Kidney (tissue), 22 donors: ENCODE data around the gene NCSTN. TPM values are rescaled to one million over a fixed set of nuclear protein-coding genes. Genes with fewer than 3 reads are reported as not detected.

Experiments
- DNase-seq, 5 donors: peaks; one replicate each; pipeline ENCODE4 v3.0.0-alpha.2; 2013 to 2020
- FAIRE-seq: peaks from 2 replicates; lab custom pipeline; 2012; peaks lifted over from hg19 to GRCh38; lab: Jason Lieb, UNC
- H3K27ac ChIP-seq, 2 donors: one replicate each; pipeline ENCODE4 v1.7.0; 2013; ENCODE audit warnings: low read depth in 2 of 2, low read length in 2 of 2, inconsistent platforms in 1 of 2
- H3K27me3 ChIP-seq: one replicate; pipeline ENCODE4 v1.7.1; 2013; ENCODE audit warnings: low read length, inconsistent platforms; ENCODE audit not compliant: control insufficient read depth, insufficient read depth
- H3K36me3 ChIP-seq, 3 donors: one replicate each; pipeline versions ENCODE4 v1.7.0 to v1.7.1; 2013; ENCODE audit warnings: low read length in 3 of 3, control low read depth in 1 of 3, inconsistent platforms in 1 of 3; ENCODE audit not compliant: insufficient read depth in 3 of 3, control insufficient read depth in 2 of 3
- H3K4me1 ChIP-seq, 3 donors: one replicate each; pipeline versions ENCODE4 v1.7.0 to v1.7.1; 2013; ENCODE audit warnings: low read length in 3 of 3, inconsistent platforms in 1 of 3, low read depth in 1 of 3; ENCODE audit not compliant: control insufficient read depth in 2 of 3, insufficient read depth in 2 of 3
- H3K4me3 ChIP-seq, 3 donors: one replicate each; pipeline versions ENCODE4 v1.7.0 to v1.8.1; 2013; ENCODE audit warnings: low read length in 3 of 3, control low read depth in 1 of 3, inconsistent platforms in 1 of 3
- H3K9ac ChIP-seq, 3 donors: one replicate each; pipeline versions ENCODE4 v1.7.0 to v1.7.1; 2013; ENCODE audit warnings: low read length in 3 of 3, control low read depth in 1 of 3, inconsistent platforms in 1 of 3
- H3K9me3 ChIP-seq, 3 donors: one replicate each; pipeline versions ENCODE4 v1.7.0 to v1.7.1; 2013; ENCODE audit warnings: low read length in 3 of 3, control low read depth in 1 of 3, inconsistent platforms in 1 of 3; ENCODE audit not compliant: control insufficient read depth in 2 of 3, insufficient read depth in 1 of 3
- CTCF ChIP-seq: IDR thresholded peaks from 3 replicates; pipeline ENCODE4 v1.5.1; 2012; ENCODE audit warnings: mild to moderate bottlenecking, moderate library complexity, borderline replicate concordance; ENCODE audit not compliant: insufficient read depth; ENCODE audit errors: extremely low read depth
- intact Hi-C: fragments of 100-400 bp; cut with DNase I; formaldehyde crosslinking; loops from one replicate; pipeline ENCODE4 v1.11.1; 2022
- long read RNA-seq, 10 donors: library from polyadenylated mRNA in 1 of 10; unstranded in 1 of 10; transcript quantifications; one replicate each; pipeline ENCODE4 v2.0.0 and lab custom pipeline, GENCODE V29; 2021 to 2026
- polyA plus RNA-seq: library from polyadenylated mRNA; stranded (reverse); fragments of 350-450 nt; fragmentation: Illumina TruSeq; extraction: RNeasy Lipid Tissue Mini Kit (QIAGEN cat#74804); gene quantifications from one replicate; pipeline ENCODE4 v1.2.3, GENCODE V29; 2014; ENCODE audit warnings: low read depth, low replicate concordance; ENCODE audit not compliant: insufficient read depth
- total RNA-seq: library from RNA; stranded (reverse); fragmentation: NEBNext Ultra II Directional; extraction: Animal tissue kit (Norgen Biotek cat#: 25700); gene quantifications from one replicate; pipeline ENCODE4 v1.2.1, GENCODE V29; 2021
- donor health status: control.
- donor health status: control.
- donor health status: control.
- donor health status: control.
- donor health status: control.
- donor health status: DM: yes; HTN: yes; CAD: no.
- donor health status: Normal renal cell carcinoma (clear cell type).

NCSTN gene
- 109 TPM for total RNA-seq
- polyA plus RNA-seq: 73.9 TPM
- long read RNA-seq, donor 1, transcript NCSTN-201 (17 exons, 2,936 nt): major isoform, 8 of 62 reads
- long read RNA-seq, donor 1, transcript NCSTN-212 (2 exons, 856 nt): minor isoform, 6 of 62 reads
- long read RNA-seq, donor 1, partial matches to known transcripts: 47 of 62 reads
- long read RNA-seq, donor 1, other reads (novel, unspliced or antisense): 0 of 62 reads
- long read RNA-seq, donor 2, transcript NCSTN-201 (17 exons, 2,936 nt): major isoform, 9 of 61 reads
- long read RNA-seq, donor 2, partial matches to known transcripts: 51 of 61 reads
- long read RNA-seq, donor 2, other reads (novel, unspliced or antisense): 0 of 61 reads
- long read RNA-seq, donor 3, transcript NCSTN-201 (17 exons, 2,936 nt): major isoform, 23 of 79 reads
- long read RNA-seq, donor 3, partial matches to known transcripts: 55 of 79 reads
- long read RNA-seq, donor 3, other reads (novel, unspliced or antisense): 0 of 79 reads
- long read RNA-seq, donor 4, transcript NCSTN-201 (17 exons, 2,936 nt): major isoform, 10 of 27 reads
- long read RNA-seq, donor 4, partial matches to known transcripts: 16 of 27 reads
- long read RNA-seq, donor 4, other reads (novel, unspliced or antisense): 0 of 27 reads
- long read RNA-seq, donor 5: 0 reads
- long read RNA-seq, donor 6, partial matches to known transcripts: 7 of 11 reads
- long read RNA-seq, donor 6, other reads (novel, unspliced or antisense): 0 of 11 reads
- long read RNA-seq, donor 7, transcript NCSTN-201 (17 exons, 2,936 nt): major isoform, 16 of 23 reads
- long read RNA-seq, donor 7, partial matches to known transcripts: 4 of 23 reads
- long read RNA-seq, donor 7, other reads (novel, unspliced or antisense): 2 of 23 reads
- long read RNA-seq, donor 8, transcript NCSTN-212 (2 exons, 856 nt): major isoform, 7 of 76 reads
- long read RNA-seq, donor 8, transcript NCSTN-201 (17 exons, 2,936 nt): minor isoform, 6 of 76 reads
- long read RNA-seq, donor 8, partial matches to known transcripts: 63 of 76 reads
- long read RNA-seq, donor 8, other reads (novel, unspliced or antisense): 0 of 76 reads
- long read RNA-seq, donor 9, partial matches to known transcripts: 22 of 29 reads
- long read RNA-seq, donor 9, other reads (novel, unspliced or antisense): 0 of 29 reads
- long read RNA-seq, donor 10, transcript NCSTN-201 (17 exons, 2,936 nt): major isoform, 9 of 27 reads
- long read RNA-seq, donor 10, partial matches to known transcripts: 15 of 27 reads
- long read RNA-seq, donor 10, other reads (novel, unspliced or antisense): 0 of 27 reads

DNA sequence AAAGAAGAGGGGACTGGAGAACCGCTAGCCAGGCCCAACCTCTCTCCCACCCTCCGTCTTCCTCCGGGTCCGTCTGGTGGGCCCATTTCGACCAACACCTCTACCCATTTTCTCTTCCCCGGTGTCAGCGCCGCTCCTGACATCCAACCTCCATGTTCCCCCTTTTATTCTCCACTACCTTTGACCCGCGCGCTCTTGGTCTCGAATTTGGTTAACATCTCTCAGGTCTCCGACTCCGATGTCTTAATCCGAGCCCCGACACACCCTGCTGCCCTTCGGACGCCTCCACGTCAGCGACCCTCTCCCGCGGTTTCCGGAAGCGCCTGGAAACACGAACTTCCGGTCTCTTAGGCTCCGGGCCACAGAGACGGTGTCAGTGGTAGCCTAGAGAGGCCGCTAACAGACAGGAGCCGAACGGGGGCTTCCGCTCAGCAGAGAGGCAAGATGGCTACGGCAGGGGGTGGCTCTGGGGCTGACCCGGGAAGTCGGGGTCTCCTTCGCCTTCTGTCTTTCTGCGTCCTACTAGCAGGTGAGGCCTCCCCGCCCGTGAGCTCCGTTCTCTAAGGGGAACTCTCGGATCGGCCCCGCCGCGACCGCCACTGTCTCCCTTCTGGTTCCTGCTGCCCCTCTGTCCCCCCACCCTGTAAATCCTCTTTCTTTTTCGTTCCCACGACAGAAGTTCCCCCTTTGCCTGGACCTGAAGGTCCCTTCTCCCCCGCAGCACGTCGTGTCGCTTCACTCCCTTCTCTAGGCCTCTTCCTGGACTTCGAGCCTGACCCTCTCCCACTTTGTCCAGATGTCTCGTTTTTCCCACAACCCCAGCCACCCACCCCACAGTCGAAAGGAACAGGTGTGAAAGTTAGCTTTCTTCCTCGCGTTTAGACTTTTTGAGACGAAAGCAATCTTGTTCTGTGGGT, at the start of gene NCSTN, which contains the start of gene COPA:
Gene NCSTN, plus strand, starts transcription at position 431 of the 917 bp plus-strand sequence. Its CDS starts 14 bp downstream, at position 445.
Gene COPA, minus strand, starts transcription at position 298 of the 917 bp plus-strand sequence. Its CDS starts 80 bp downstream, at position 218.
- TF ChIP-seq CTCF: peak; percentile 7
- FAIRE-seq: no peak
- Histone ChIP-seq H3K27me3 (no peaks in the 10 kb centered on the region), H3K27ac (peak within 1 kb of the TSS; percentile 87 to 95), H3K4me1 (peaks cover 0 to 7% (median 2%) of the 10 kb centered on the region in 3 donors), H3K4me3 (peak within 1 kb of the TSS; percentile 96 to 98 (median 97)), H3K36me3 (peaks cover 3 to 19% (median 14%) of the 10 kb centered on the region in 3 donors), H3K9ac (peak within 1 kb of the TSS; percentile 95 to 99 (median 97)), H3K9me3 (no peaks in the 10 kb centered on the region)
- intact Hi-C loops: no loop called here
- DNase-seq: peak; percentile 94 to 98 (median 97)

DNA sequence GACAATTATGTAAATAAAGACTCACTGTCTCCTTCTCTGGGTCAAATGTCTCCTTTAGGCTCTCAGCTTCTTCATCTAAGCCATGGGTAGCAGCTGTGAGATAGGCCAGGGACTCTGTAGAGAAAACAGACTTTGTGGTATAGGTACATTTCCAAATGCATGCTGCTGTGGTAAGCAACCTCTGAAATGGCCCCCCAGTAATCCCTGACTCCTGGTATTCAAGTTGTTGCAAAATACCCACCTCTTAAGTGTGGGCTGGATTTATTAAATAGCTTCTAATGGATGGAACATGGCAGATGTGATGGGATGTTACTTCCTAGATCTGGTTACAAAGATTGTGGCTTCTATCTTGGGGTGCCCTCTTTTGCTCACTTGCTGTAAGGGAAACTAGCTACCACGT, 47.1 kb upstream of the NCSTN start:
- H3K4me3 ChIP-seq: no peak overlapping the region
- TF ChIP-seq CTCF: no peak
- H3K9me3 ChIP-seq: no peaks in the 10 kb centered on the region
- no peaks in the 10 kb centered on the region for H3K4me1 ChIP-seq
- H3K9ac ChIP-seq: no peak overlapping the region
- no peak for FAIRE-seq
- H3K36me3 ChIP-seq: peaks cover 24 to 86% (median 72%) of the 10 kb centered on the region in 3 donors
- no peak overlapping the region for H3K27ac ChIP-seq
- intact Hi-C loops: loop anchor here (10.0 kb wide), 1 partner anchor 101 kb away; the partner anchor contains the start of gene CASQ1
- no peaks in the 10 kb centered on the region for H3K27me3 ChIP-seq
- DNase-seq: no peak

DNA sequence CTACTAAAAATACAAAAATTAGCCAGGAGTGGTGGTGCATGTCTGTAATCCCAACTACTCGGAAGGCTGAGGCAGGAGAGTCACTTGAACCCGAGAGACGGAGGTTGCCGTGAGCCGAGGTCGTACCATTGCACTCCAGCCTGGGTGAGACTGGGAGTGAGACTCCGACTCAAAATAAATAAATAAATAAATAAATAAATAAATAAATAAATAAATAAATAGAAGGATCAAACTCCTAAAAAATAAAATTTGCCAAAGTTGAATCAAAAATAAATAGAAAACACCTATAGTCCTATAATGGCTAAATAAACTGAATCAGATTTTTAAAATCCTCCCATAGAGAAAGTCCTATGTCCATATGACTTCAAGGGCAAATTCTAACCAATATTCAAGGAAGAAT, 43.0 kb upstream of the NCSTN start:
- Histone ChIP-seq H3K27me3 (no peaks in the 10 kb centered on the region), H3K36me3 (peaks cover 19 to 56% (median 34%) of the 10 kb centered on the region in 3 donors), H3K4me3 (no peak overlapping the region), H3K9me3 (no peaks in the 10 kb centered on the region), H3K4me1 (no peaks in the 10 kb centered on the region), H3K27ac (no peak overlapping the region), H3K9ac (no peak overlapping the region)
- DNase-seq: no peak
- intact Hi-C loops: no loop called here
- TF ChIP-seq CTCF: no peak
- no peak for FAIRE-seq
